ENCODE measurements around the gene RAB6A. TPM values are rescaled to one million over a fixed set of nuclear protein-coding genes. Genes with fewer than 3 reads are reported as not detected.

RAB6A gene
- total RNA-seq = 100 to 1,000 TPM; 179 to 247 TPM

GRCh38 chr11:73760679-73761402 is at the start of gene RAB6A:
TSS of gene RAB6A (minus strand) at chr11:73761074. CDS start at chr11:73760635, 439 bp downstream.
- Histone ChIP-seq H3K9me3 (no peaks in the 10 kb centered on the region), H3K4me1 (ENCODE audit: control insufficient read depth in 1 of 2, low read depth in 2 of 2) (peaks cover 17 to 34% of the 10 kb centered on the region in 2 donors), H3K4me3 (peak within 1 kb of the TSS; percentile 90), H3K27me3 (replicated peaks; ENCODE audit: insufficient read depth) (no peaks in the 10 kb centered on the region), H3K27ac (peak within 1 kb of the TSS; percentile 94 to 99), H3K36me3 (no peaks in the 10 kb centered on the region)
- peak; percentile 99 for DNase-seq (ENCODE audit: low spot score)
- peak; percentile 99 for ATAC-seq (ENCODE audit: insufficient number of reproducible peaks, low FRiP score, low read depth)
- peak; percentile 33 for TF ChIP-seq CTCF (IDR thresholded peaks at IDR 0.05)

- no peaks in the 10 kb centered on the region for H3K36me3 ChIP-seq
- no peaks in the 10 kb centered on the region for H3K4me1 ChIP-seq (ENCODE audit: control insufficient read depth in 1 of 2, low read depth in 2 of 2)
- ATAC-seq (ENCODE audit: insufficient number of reproducible peaks, low FRiP score, low read depth) = no peak
- no peaks in the 10 kb centered on the region for H3K9me3 ChIP-seq
- H3K27me3 ChIP-seq (replicated peaks; ENCODE audit: insufficient read depth) = no peaks in the 10 kb centered on the region
- no peak overlapping the region for H3K4me3 ChIP-seq
- DNase-seq (ENCODE audit: low spot score) = no peak
- H3K27ac ChIP-seq = no peak overlapping the region
- TF ChIP-seq CTCF (IDR thresholded peaks at IDR 0.05) = no peak
Observed at GRCh38 chr11:73810637-73811036, 49.8 kb upstream of the RAB6A start.

GRCh38 chr11:73808052-73808451 is 47.2 kb upstream of the RAB6A start:
- DNase-seq (ENCODE audit: low spot score) (no peak), ATAC-seq (ENCODE audit: insufficient number of reproducible peaks, low FRiP score, low read depth) (no peak)
- TF ChIP-seq CTCF (IDR thresholded peaks at IDR 0.05) = no peak
- Histone ChIP-seq H3K36me3 (no peaks in the 10 kb centered on the region), H3K27ac (no peak overlapping the region), H3K27me3 (replicated peaks; ENCODE audit: insufficient read depth) (no peaks in the 10 kb centered on the region), H3K4me3 (no peak overlapping the region), H3K4me1 (ENCODE audit: control insufficient read depth in 1 of 2, low read depth in 2 of 2) (no peaks in the 10 kb centered on the region), H3K9me3 (no peaks in the 10 kb centered on the region)

GRCh38 chr11:73804712-73805111 is 43.8 kb upstream of the RAB6A start:
- DNase-seq (ENCODE audit: low spot score) = no peak

GRCh38 chr11:73801136-73801535 is 40.3 kb upstream of the RAB6A start:
- no peak for TF ChIP-seq CTCF (IDR thresholded peaks at IDR 0.05)
- Histone ChIP-seq H3K4me3 (no peak overlapping the region), H3K4me1 (ENCODE audit: control insufficient read depth in 1 of 2, low read depth in 2 of 2) (peaks cover 0 to 3% of the 10 kb centered on the region in 2 donors), H3K27ac (no peak overlapping the region), H3K36me3 (no peaks in the 10 kb centered on the region), H3K27me3 (replicated peaks; ENCODE audit: insufficient read depth) (no peaks in the 10 kb centered on the region), H3K9me3 (no peaks in the 10 kb centered on the region)
- ATAC-seq (ENCODE audit: insufficient number of reproducible peaks, low FRiP score, low read depth) (no peak), DNase-seq (ENCODE audit: low spot score) (no peak)

More at GRCh38 chr11:73804712-73805111, 43.8 kb upstream of the RAB6A start:
- TF ChIP-seq CTCF (IDR thresholded peaks at IDR 0.05) = no peak
- Histone ChIP-seq H3K36me3 (no peaks in the 10 kb centered on the region), H3K4me3 (no peak overlapping the region), H3K4me1 (ENCODE audit: control insufficient read depth in 1 of 2, low read depth in 2 of 2) (peaks cover 0 to 3% of the 10 kb centered on the region in 2 donors), H3K27me3 (replicated peaks; ENCODE audit: insufficient read depth) (no peaks in the 10 kb centered on the region), H3K27ac (no peak overlapping the region), H3K9me3 (no peaks in the 10 kb centered on the region)
- ATAC-seq (ENCODE audit: insufficient number of reproducible peaks, low FRiP score, low read depth) = no peak
